ENCODE measurements around the gene GUSB.
"Not testable (repeated sequence)": the region's sequence is repeated elsewhere in the genome, so short reads cannot be mapped to it uniquely, and the experiment has no call there.

Gene GUSB

GRCh38 chr7:65981965-65982792 is at the start of gene GUSB:
TSS of gene GUSB (minus strand) at chr7:65982213. CDS start at chr7:65982183, 30 bp downstream.
- peak; percentile 93 to 94 for DNase-seq

- not testable (repeated sequence) for DNase-seq
Observed at GRCh38 chr7:66028342-66028741, 46.3 kb upstream of the GUSB start.

- no peak for DNase-seq
Observed at GRCh38 chr7:66016131-66016461, 34.1 kb upstream of the GUSB start.

- no peak for DNase-seq
Observed at GRCh38 chr7:66015440-66016130, 33.6 kb upstream of the GUSB start.

- DNase-seq, result no peak
Observed at GRCh38 chr7:66013938-66014337, 31.9 kb upstream of the GUSB start.

GRCh38 chr7:66007232-66007631 is 25.2 kb upstream of the GUSB start:
- DNase-seq, result no peak

GRCh38 chr7:66005115-66005671 is 23.2 kb upstream of the GUSB start:
- not testable (repeated sequence) for DNase-seq

GRCh38 chr7:66000823-66001417 is 18.9 kb upstream of the GUSB start:
- DNase-seq, result not testable (repeated sequence)

GRCh38 chr7:65994984-65995383 is 13.0 kb upstream of the GUSB start:
- not testable (repeated sequence) for DNase-seq

- DNase-seq, result no peak
Observed at GRCh38 chr7:65992526-65992925, 10.5 kb upstream of the GUSB start.

- DNase-seq, result not testable (repeated sequence)
Observed at GRCh38 chr7:65991829-65992228, 9.8 kb upstream of the GUSB start.

GRCh38 chr7:65989694-65990080 is 7.7 kb upstream of the GUSB start:
- DNase-seq, result no peak

GRCh38 chr7:65988503-65988902 is 6.5 kb upstream of the GUSB start:
- DNase-seq, result not testable (repeated sequence)

- DNase-seq, result no peak
Observed at GRCh38 chr7:65988084-65988483, 6.1 kb upstream of the GUSB start.

- no peak for DNase-seq
Observed at GRCh38 chr7:65983965-65984658, 2.1 kb upstream of the GUSB start.

GRCh38 chr7:65980478-65981250 is 1.3 kb downstream of the GUSB start:
- no peak for DNase-seq

- DNase-seq, result no peak
Observed at GRCh38 chr7:65979583-65980477, 2.2 kb downstream of the GUSB start.

GRCh38 chr7:65978891-65979582 is 3.0 kb downstream of the GUSB start:
- DNase-seq, result no peak

- DNase-seq, result no peak
Observed at GRCh38 chr7:65976659-65977196, 5.3 kb downstream of the GUSB start.

- DNase-seq, result no peak
Observed at GRCh38 chr7:65975814-65976445, 6.1 kb downstream of the GUSB start.
